Choroid plexus epithelial cell (primary cell): ENCODE measurements around the gene ATP1A3.

Experiments
- DNase-seq: peaks from one replicate; pipeline ENCODE4 v3.0.0-alpha.2; 2010; ENCODE audit warnings: low read depth
- H3K4me3 ChIP-seq: 2 replicates; pipeline ENCODE4 v1.5.1; 2011; ENCODE audit warnings: low read depth, mild to moderate bottlenecking, control low read depth, low read length, moderate library complexity
- TF ChIP-seq, protein P1 (sequence below): conservative IDR thresholded peaks from 2 replicates; pipeline ENCODE4 v1.5.1; 2011; ENCODE audit warnings: low read depth, mild to moderate bottlenecking, control low read depth, inconsistent platforms, low read length, moderate library complexity

ATP1A3 gene

GRCh38 chr19:42033413-42033812 lies 39.4 kb upstream of the ATP1A3 start:
- TF ChIP-seq, protein P1, sequence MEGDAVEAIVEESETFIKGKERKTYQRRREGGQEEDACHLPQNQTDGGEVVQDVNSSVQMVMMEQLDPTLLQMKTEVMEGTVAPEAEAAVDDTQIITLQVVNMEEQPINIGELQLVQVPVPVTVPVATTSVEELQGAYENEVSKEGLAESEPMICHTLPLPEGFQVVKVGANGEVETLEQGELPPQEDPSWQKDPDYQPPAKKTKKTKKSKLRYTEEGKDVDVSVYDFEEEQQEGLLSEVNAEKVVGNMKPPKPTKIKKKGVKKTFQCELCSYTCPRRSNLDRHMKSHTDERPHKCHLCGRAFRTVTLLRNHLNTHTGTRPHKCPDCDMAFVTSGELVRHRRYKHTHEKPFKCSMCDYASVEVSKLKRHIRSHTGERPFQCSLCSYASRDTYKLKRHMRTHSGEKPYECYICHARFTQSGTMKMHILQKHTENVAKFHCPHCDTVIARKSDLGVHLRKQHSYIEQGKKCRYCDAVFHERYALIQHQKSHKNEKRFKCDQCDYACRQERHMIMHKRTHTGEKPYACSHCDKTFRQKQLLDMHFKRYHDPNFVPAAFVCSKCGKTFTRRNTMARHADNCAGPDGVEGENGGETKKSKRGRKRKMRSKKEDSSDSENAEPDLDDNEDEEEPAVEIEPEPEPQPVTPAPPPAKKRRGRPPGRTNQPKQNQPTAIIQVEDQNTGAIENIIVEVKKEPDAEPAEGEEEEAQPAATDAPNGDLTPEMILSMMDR: no peak
- H3K4me3 ChIP-seq: no peak overlapping the region
- no peak for DNase-seq

- H3K4me3 ChIP-seq: no peak overlapping the region
- no peak for DNase-seq
- TF ChIP-seq, protein P1: no peak
These were observed 38.4 kb upstream of the ATP1A3 start for GRCh38 chr19:42032431-42032830.

DNA sequence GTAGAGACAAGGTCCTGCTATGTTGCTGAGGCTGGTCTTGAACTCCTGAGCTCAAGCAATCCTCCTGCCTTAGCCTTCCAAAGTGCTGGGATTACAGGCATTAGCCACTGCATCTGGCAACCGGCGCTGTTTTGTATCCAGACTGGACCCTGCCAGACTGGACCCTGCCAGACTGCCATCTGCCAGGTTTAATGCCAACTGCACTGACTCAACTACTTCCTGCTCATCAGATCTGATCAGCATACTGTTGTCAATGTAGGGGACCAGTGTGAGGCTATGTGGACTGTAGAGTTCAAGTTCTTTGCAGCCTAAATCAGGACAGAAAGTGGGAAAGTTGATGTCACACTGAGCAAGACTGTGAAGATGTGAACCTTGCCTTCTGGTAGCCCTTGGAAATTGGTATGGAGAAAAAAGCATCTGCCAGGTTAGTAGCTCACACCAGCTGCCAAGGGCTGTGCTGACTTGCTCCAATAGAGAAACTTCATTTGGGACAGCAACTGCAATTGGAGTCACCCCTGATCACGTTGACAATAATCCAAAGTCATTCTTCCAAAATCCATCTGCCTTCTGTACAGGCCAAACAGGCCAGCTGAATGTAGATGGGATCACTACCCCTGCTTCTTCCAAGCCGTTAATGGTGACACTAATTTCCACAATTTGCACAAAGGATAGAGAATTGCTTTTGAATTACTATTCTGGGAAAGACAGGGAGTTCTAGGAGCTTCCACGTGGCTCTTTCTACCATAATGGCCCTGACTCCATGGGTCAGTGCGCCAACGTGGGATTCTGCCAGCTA lies 36.8 kb upstream of the ATP1A3 start:
- DNase-seq: no peak
- no peak overlapping the region for H3K4me3 ChIP-seq
- TF ChIP-seq, protein P1: no peak

- DNase-seq: no peak
- H3K4me3 ChIP-seq: no peak overlapping the region
- TF ChIP-seq, protein P1: peak; percentile 54
These were observed 34.5 kb upstream of the ATP1A3 start for GRCh38 chr19:42028304-42029216.

DNA sequence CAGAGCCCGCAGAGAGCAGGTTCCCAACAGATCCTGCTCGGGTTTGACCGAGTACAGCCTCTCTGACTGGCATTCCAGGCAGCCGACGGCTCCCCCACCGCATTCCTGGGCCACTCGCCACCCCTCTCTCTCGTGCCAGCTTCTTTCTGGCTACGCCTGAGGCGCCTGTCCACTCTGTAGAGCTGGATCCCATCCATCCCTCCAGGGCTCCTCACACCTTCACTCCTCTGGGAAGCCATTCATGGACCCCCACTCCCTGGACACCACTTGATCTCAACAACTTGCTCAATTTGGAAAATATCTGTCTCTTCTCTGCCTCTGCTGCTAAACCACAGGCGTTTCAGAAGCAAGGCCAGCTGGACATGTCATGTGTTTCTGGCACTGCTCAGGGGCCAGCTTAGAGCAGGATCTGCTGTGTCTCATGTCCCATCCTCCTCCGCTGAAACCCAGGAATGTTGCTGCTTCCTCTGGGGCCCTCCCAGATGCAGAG lies 30.6 kb upstream of the ATP1A3 start:
- TF ChIP-seq, protein P1: no peak
- no peak for DNase-seq
- H3K4me3 ChIP-seq: no peak overlapping the region

DNA sequence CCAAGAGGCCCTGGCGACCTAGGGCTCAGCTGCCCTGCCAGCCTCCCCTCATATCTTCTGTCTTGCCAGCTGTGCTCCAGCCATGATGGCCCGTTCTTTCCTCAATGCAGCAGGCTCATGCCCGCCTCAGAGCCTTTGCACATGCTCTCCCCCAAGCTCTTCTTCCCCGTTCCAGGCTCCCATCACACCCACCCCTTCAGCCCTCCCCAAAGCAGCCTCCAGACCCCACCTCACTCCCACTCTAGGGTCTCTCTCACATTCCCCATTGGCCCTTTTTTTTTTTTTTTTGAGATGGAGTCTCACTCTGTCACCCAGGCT lies 29.9 kb upstream of the ATP1A3 start:
- no peak for DNase-seq
- H3K4me3 ChIP-seq: no peak overlapping the region
- TF ChIP-seq, protein P1: no peak
